Fibroblast of lung (primary cell): ENCODE results near the gene KIAA1586. TPM values are rescaled to one million over a fixed set of nuclear protein-coding genes. Genes with fewer than 3 reads are reported as not detected.
A peak's percentile ranks its signal among the peaks of the same experiment; 100 is the strongest.

Experiments
- DNase-seq, 2 donors: peaks; one replicate each; pipeline versions ENCODE4 v3.0.0 to v3.0.0-alpha.2; 2010; ENCODE audit warnings: low read depth in 2 of 2
- H2AFZ ChIP-seq: 2 replicates; pipeline ENCODE4 v1.5.1; 2012; ENCODE audit warnings: low read length, control low read depth, inconsistent platforms
- H3K27ac ChIP-seq: 2 replicates; pipeline ENCODE4 v1.5.1; 2011; ENCODE audit warnings: low read length, control low read depth; ENCODE audit not compliant: insufficient read depth
- H3K27me3 ChIP-seq: 2 replicates; pipeline ENCODE4 v1.5.1; 2011; ENCODE audit warnings: mild to moderate bottlenecking, low read length; ENCODE audit not compliant: control insufficient read depth, insufficient read depth
- H3K36me3 ChIP-seq: 2 replicates; pipeline ENCODE4 v1.5.1; 2011; ENCODE audit warnings: low read length; ENCODE audit not compliant: control insufficient read depth, insufficient read depth
- H3K4me1 ChIP-seq: 2 replicates; pipeline ENCODE4 v1.5.1; 2011; ENCODE audit warnings: low read length; ENCODE audit not compliant: control insufficient read depth, insufficient read depth; ENCODE audit errors: extremely low read depth
- H3K4me2 ChIP-seq: 2 replicates; pipeline ENCODE4 v1.5.1; 2011; ENCODE audit warnings: low read length, control low read depth; ENCODE audit not compliant: insufficient read depth; ENCODE audit errors: extremely low read depth
- H3K4me3 ChIP-seq, 4 experiments: fragments of 200-600 bp in 1 of 4; sonication (generic) in 1 of 4; replicated peaks in 1 of 4; 2 replicates each; pipeline ENCODE4 v1.5.1; 2011 to 2016; ENCODE audit warnings: low read length in 4 of 4, low read depth in 3 of 4, mild to moderate bottlenecking in 3 of 4, control low read depth in 2 of 4, inconsistent platforms in 1 of 4, mixed read lengths in 1 of 4; ENCODE audit not compliant: insufficient read depth in 1 of 4; ENCODE audit errors: control extremely low read depth in 1 of 4
- H3K79me2 ChIP-seq: 2 replicates; pipeline ENCODE4 v1.5.1; 2012; ENCODE audit warnings: mild to moderate bottlenecking, low read length, inconsistent platforms; ENCODE audit not compliant: control insufficient read depth, insufficient read depth
- H3K9ac ChIP-seq: 2 replicates; pipeline ENCODE4 v1.5.1; 2011; ENCODE audit warnings: mild to moderate bottlenecking, low read length, control low read depth; ENCODE audit not compliant: insufficient read depth
- H3K9me3 ChIP-seq: 2 replicates; pipeline ENCODE4 v1.5.1; 2012; ENCODE audit warnings: low read depth, low read length; ENCODE audit not compliant: control insufficient read depth, insufficient read depth
- H4K20me1 ChIP-seq: 2 replicates; pipeline ENCODE4 v1.5.1; 2011; ENCODE audit warnings: low read length; ENCODE audit not compliant: control insufficient read depth, insufficient read depth; ENCODE audit errors: extremely low read depth
- CTCF ChIP-seq, 2 donors: IDR thresholded peaks in 1 of 2; conservative IDR thresholded peaks in 1 of 2; 1 replicate in 1 of 2; 2 replicates in 1 of 2; pipeline ENCODE4 v1.5.1; 2011 to 2012; ENCODE audit warnings: low read length in 2 of 2, control low read depth in 1 of 2, inconsistent platforms in 1 of 2, low read depth in 1 of 2, mild to moderate bottlenecking in 1 of 2
- EZH2 ChIP-seq: IDR thresholded peaks from 2 replicates; pipeline ENCODE4 v1.5.1; 2012; ENCODE audit warnings: low read length, control low read depth, mild to moderate bottlenecking; ENCODE audit errors: missing control alignments
- polyA plus RNA-seq, 2 donors: library from polyadenylated mRNA; depleted of rRNA in 1 of 2; stranded (reverse) in 1 of 2; unstranded in 1 of 2; fragments of >200 nt; gene quantifications; 2 replicates each; pipeline ENCODE4 v1.2.1, GENCODE V29; 2011 to 2012; ENCODE audit warnings: missing spikeins in 1 of 2
- total RNA-seq: library from RNA; depleted of rRNA; stranded (reverse); fragments of >200 nt; gene quantifications from 2 replicates; pipeline ENCODE4 v1.2.1, GENCODE V29; 2014

The KIAA1586 gene
- total and polyA plus RNA-seq, 2 donors (not counting 1 experiment from before 2014, with no cell fraction given): 7.8 to 17.3 TPM

DNA sequence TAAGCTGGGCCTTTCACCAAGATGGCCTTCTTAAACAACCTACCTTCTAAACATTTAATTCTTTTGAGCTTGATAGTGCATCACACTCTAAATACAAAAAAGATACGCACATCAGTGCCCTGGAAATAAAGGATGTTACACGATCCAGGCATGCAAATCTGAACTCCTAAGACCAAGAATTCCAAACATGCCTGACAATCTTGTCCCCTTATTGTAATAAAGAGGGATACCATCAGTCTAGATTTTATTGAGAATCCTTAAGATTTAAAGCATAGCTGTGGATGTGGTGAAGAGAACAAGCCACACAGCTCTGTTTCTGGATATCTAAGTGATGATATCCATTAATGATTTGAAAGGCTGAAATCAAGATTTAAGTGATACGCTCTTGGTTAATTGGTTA is 56.5 kb downstream of the KIAA1586 start:
- no peaks in the 10 kb centered on the region for H4K20me1 ChIP-seq
- TF ChIP-seq EZH2: no peak
- TF ChIP-seq CTCF (conservative IDR thresholded peaks at IDR 0.05 in 1 of 2, IDR thresholded peaks at IDR 0.05 in 1 of 2; ENCODE audit: low read depth in 1 of 2, low read length in 2 of 2): no peak
- H3K9me3 ChIP-seq: no peaks in the 10 kb centered on the region
- H3K4me2 ChIP-seq: no peak overlapping the region
- DNase-seq: peak in 1 of 2 donors; percentile 24
- peaks cover 16% of the 10 kb centered on the region for H3K36me3 ChIP-seq
- no peaks in the 10 kb centered on the region for H3K27me3 ChIP-seq
- no peak overlapping the region for H3K27ac ChIP-seq
- H3K9ac ChIP-seq: no peak overlapping the region
- no peaks in the 10 kb centered on the region for H3K4me1 ChIP-seq
- no peak overlapping the region for H3K4me3 ChIP-seq
- no peak overlapping the region for H2AFZ ChIP-seq
- peaks cover 40% of the 10 kb centered on the region for H3K79me2 ChIP-seq

DNA sequence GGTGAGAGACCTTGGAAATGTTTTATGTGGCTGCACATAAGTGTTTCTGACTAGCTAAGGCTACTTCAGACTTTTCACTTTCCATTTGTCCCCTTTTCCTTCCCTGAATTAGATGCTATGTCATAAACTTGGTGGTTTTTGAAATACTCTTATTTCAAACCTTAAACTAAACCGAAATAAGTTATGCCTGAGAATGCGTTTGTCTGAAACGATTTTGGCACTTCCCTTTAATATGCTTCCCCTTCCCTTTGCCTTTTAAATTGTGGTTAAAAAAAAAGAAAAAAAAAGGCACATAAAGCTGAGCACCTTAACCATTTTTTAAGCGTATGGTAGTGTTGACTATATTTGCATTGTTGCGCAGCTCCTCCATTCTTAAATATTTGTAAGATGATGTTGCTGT is 57.8 kb downstream of the KIAA1586 start:
- no peak for DNase-seq
- no peak overlapping the region for H3K4me3 ChIP-seq
- H3K79me2 ChIP-seq: peaks cover 34% of the 10 kb centered on the region
- H2AFZ ChIP-seq: no peak overlapping the region
- no peaks in the 10 kb centered on the region for H4K20me1 ChIP-seq
- H3K9me3 ChIP-seq: no peaks in the 10 kb centered on the region
- H3K27me3 ChIP-seq: no peaks in the 10 kb centered on the region
- no peak for TF ChIP-seq CTCF (conservative IDR thresholded peaks at IDR 0.05 in 1 of 2, IDR thresholded peaks at IDR 0.05 in 1 of 2; ENCODE audit: low read depth in 1 of 2, low read length in 2 of 2)
- no peak for TF ChIP-seq EZH2
- no peak overlapping the region for H3K9ac ChIP-seq
- H3K36me3 ChIP-seq: peaks cover 12% of the 10 kb centered on the region
- no peak overlapping the region for H3K4me2 ChIP-seq
- H3K27ac ChIP-seq: no peak overlapping the region
- no peaks in the 10 kb centered on the region for H3K4me1 ChIP-seq

Other genes with a start within 250 kb of the KIAA1586 start
- gene BEND6, start 91.6 kb upstream of the KIAA1586 start, total RNA-seq: 10.8 and 12.6 TPM in 2 replicates
- 9.7 and 11.5 TPM in 2 replicates for gene BEND6, start 91.6 kb upstream of the KIAA1586 start, polyA plus RNA-seq
- 57.0 and 74.6 TPM in 2 replicates for gene ZNF451, start 43.5 kb downstream of the KIAA1586 start, total RNA-seq
- gene ZNF451, start 43.5 kb downstream of the KIAA1586 start, polyA plus RNA-seq: 23.7 and 30.0 TPM in 2 replicates
- gene BAG2, start 125.6 kb downstream of the KIAA1586 start, total RNA-seq: 22.1 and 31.5 TPM in 2 replicates
- 21.1 and 27.3 TPM in 2 replicates for gene BAG2, start 125.6 kb downstream of the KIAA1586 start, polyA plus RNA-seq
- 50.8 and 68.0 TPM in 2 replicates for gene RAB23, start 175.6 kb downstream of the KIAA1586 start, total RNA-seq
- gene RAB23, start 175.6 kb downstream of the KIAA1586 start, polyA plus RNA-seq: 41.4 and 61.2 TPM in 2 replicates